Thoracic aorta (tissue), 2 donors: ENCODE results near the gene BCAS3. TPM values are rescaled to one million over a fixed set of nuclear protein-coding genes. Genes with fewer than 3 reads are reported as not detected.

Experiments used
- ATAC-seq: fragments of 150-250 bp; one replicate; pipeline ENCODE4 v1.8.0; 2017; ENCODE audit warnings: low read depth; ENCODE audit not compliant: insufficient number of reproducible peaks, low FRiP score
- DNase-seq: peaks from one replicate; pipeline ENCODE4 v3.0.0-alpha.2; 2020; ENCODE audit warnings: low spot score
- H3K27ac ChIP-seq, 2 donors: fragments of 200-600 bp; sonication (generic); 1 replicate in 1 of 2; 2 replicates in 1 of 2; pipeline ENCODE4 v1.5.1; 2016; ENCODE audit warnings: mild to moderate bottlenecking in 2 of 2, moderate library complexity in 2 of 2
- H3K27me3 ChIP-seq: fragments of 200-600 bp; sonication (generic); replicated peaks from 2 replicates; pipeline ENCODE4 v1.6.0; 2016; ENCODE audit warnings: mild to moderate bottlenecking; ENCODE audit not compliant: insufficient read depth
- H3K36me3 ChIP-seq: fragments of 200-600 bp; sonication (generic); one replicate; pipeline ENCODE4 v1.5.1; 2016
- H3K4me1 ChIP-seq, 2 donors: fragments of 200-600 bp; sonication (generic); 1 replicate in 1 of 2; 2 replicates in 1 of 2; pipeline versions ENCODE4 v1.5.1 to v1.6.0; 2016; ENCODE audit warnings: low read depth in 2 of 2, mild to moderate bottlenecking in 1 of 2; ENCODE audit not compliant: control insufficient read depth in 1 of 2
- H3K4me3 ChIP-seq: fragments of 200-600 bp; sonication (generic); 2 replicates; pipeline ENCODE4 v1.5.1; 2016; ENCODE audit warnings: mild to moderate bottlenecking
- H3K9me3 ChIP-seq: fragments of 200-600 bp; sonication (generic); 2 replicates; pipeline ENCODE4 v1.5.1; 2016
- CTCF ChIP-seq: fragments of 200-600 bp; sonication (generic); IDR thresholded peaks from one replicate; pipeline ENCODE4 v1.5.1; 2019; ENCODE audit warnings: antibody characterized with exemption
- total RNA-seq, 2 donors: library from RNA; depleted of rRNA; stranded (reverse); fragments of >200 nt; gene quantifications; one replicate each; pipeline versions ENCODE4 v1.1.0 to v1.2.3, GENCODE V29; 2016

BCAS3 gene
- total RNA-seq, 2 donors from 2014 or later: 35.1 to 69.3 TPM

- Histone ChIP-seq H3K4me1 (no peaks in the 10 kb centered on the region), H3K9me3 (no peaks in the 10 kb centered on the region), H3K27ac (no peak overlapping the region), H3K27me3 (no peaks in the 10 kb centered on the region), H3K4me3 (no peak overlapping the region), H3K36me3 (no peaks in the 10 kb centered on the region)
- ATAC-seq (no peak), DNase-seq (no peak)
- no peak for TF ChIP-seq CTCF
Observed at GRCh38 chr17:61088556-61088955, 410.9 kb downstream of the BCAS3 start.

DNA sequence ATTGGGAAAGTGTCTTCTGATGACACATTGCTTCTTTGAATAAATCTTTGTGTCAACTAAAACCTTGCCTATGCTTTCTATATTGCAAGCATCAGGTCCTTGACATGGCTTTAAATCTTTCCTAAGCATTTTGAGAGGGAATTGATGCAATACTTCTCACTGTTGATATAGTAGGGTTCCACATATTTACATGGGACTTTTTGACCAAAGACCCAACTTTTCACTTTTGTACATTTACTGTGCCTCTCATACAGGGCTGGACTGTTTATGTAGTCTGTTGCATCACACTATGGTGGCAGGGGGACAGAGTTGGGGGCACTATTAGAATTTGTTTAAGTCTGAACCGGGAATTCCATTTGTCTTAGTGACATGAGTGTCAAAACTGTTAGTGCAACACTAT lies 413.4 kb downstream of the BCAS3 start:
- DNase-seq (no peak), ATAC-seq (no peak)
- Histone ChIP-seq H3K9me3 (no peaks in the 10 kb centered on the region), H3K27ac (no peak overlapping the region), H3K27me3 (no peaks in the 10 kb centered on the region), H3K4me3 (no peak overlapping the region), H3K4me1 (no peaks in the 10 kb centered on the region), H3K36me3 (no peaks in the 10 kb centered on the region)
- TF ChIP-seq CTCF: no peak

GRCh38 chr17:61097781-61098180 lies 420.1 kb downstream of the BCAS3 start:
- Histone ChIP-seq H3K27me3 (no peaks in the 10 kb centered on the region), H3K4me1 (no peaks in the 10 kb centered on the region), H3K9me3 (no peaks in the 10 kb centered on the region), H3K36me3 (no peaks in the 10 kb centered on the region), H3K4me3 (no peak overlapping the region), H3K27ac (no peak overlapping the region)
- ATAC-seq (no peak), DNase-seq (no peak)
- no peak for TF ChIP-seq CTCF

GRCh38 chr17:61106354-61106753 lies 428.7 kb downstream of the BCAS3 start:
- Histone ChIP-seq H3K9me3 (no peaks in the 10 kb centered on the region), H3K4me3 (no peak overlapping the region), H3K27me3 (no peaks in the 10 kb centered on the region), H3K4me1 (peaks cover 8 to 18% of the 10 kb centered on the region in 2 donors), H3K27ac (no peak overlapping the region), H3K36me3 (no peaks in the 10 kb centered on the region)
- no peak for DNase-seq
- no peak for ATAC-seq
- no peak for TF ChIP-seq CTCF

- no peak for DNase-seq
- Histone ChIP-seq H3K9me3 (peaks cover 8% of the 10 kb centered on the region), H3K27ac (no peak overlapping the region), H3K4me1 (no peaks in the 10 kb centered on the region), H3K36me3 (no peaks in the 10 kb centered on the region), H3K4me3 (no peak overlapping the region), H3K27me3 (no peaks in the 10 kb centered on the region)
- TF ChIP-seq CTCF: no peak
- no peak for ATAC-seq
Observed at GRCh38 chr17:61116577-61116976, 438.9 kb downstream of the BCAS3 start.
